SK-N-SH treated with all-trans-retinoic acid at 6 μM for 48 hours (cell line): ENCODE data around the gene UFL1.

Source experiments
- ATAC-seq: fragments of 200-7000 bp; cut with Tn5 transposase; 3 replicates; pipeline ENCODE4 v1.9.1; 2020; ENCODE audit warnings: mild to moderate bottlenecking, moderate library complexity
- CREB5 ChIP-seq: fragments of 250-450 bp; sonication (Bioruptor Pico); IDR thresholded peaks from 2 replicates; pipeline ENCODE4 v1.5.1; 2020; ENCODE audit warnings: low read depth, mild to moderate bottlenecking, moderate library complexity
- CSDC2 ChIP-seq: fragments of 250-450 bp; sonication (Bioruptor Pico); IDR thresholded peaks from 2 replicates; pipeline ENCODE4 v1.5.0; 2020; ENCODE audit warnings: mild to moderate bottlenecking, moderate library complexity
- CSRNP3 ChIP-seq: fragments of 250-450 bp; sonication (Bioruptor Pico); IDR thresholded peaks from 2 replicates; pipeline ENCODE4 v1.5.1; 2021; ENCODE audit warnings: mild to moderate bottlenecking, moderate library complexity
- ESRRG ChIP-seq: fragments of 250-450 bp; sonication (Bioruptor Pico); IDR thresholded peaks from 2 replicates; pipeline ENCODE4 v1.6.1; 2021; ENCODE audit warnings: mild to moderate bottlenecking
- ISL1 ChIP-seq: fragments of 250-450 bp; sonication (Bioruptor Pico); IDR thresholded peaks from 2 replicates; pipeline ENCODE4 v2.1.2; 2022; ENCODE audit warnings: mild to moderate bottlenecking, moderate library complexity
- OSR1 ChIP-seq: fragments of 250-450 bp; sonication (Bioruptor Pico); IDR thresholded peaks from 2 replicates; pipeline ENCODE4 v1.8.0; 2022; ENCODE audit warnings: moderate library complexity, mild to moderate bottlenecking, inconsistent platforms
- PATZ1 ChIP-seq: fragments of 250-450 bp; sonication (Bioruptor Pico); IDR thresholded peaks from 2 replicates; pipeline ENCODE4 v1.8.0; 2020; ENCODE audit warnings: mild to moderate bottlenecking, moderate library complexity, borderline replicate concordance
- PPARA ChIP-seq: fragments of 250-450 bp; sonication (Bioruptor Pico); IDR thresholded peaks from 2 replicates; pipeline ENCODE4 v1.5.0; 2020; ENCODE audit warnings: mild to moderate bottlenecking, borderline replicate concordance
- RARB ChIP-seq: fragments of 250-450 bp; sonication (Bioruptor Pico); IDR thresholded peaks from 2 replicates; pipeline ENCODE4 v1.8.0; 2021; ENCODE audit warnings: mild to moderate bottlenecking, moderate library complexity
- SNAI2 ChIP-seq: fragments of 250-450 bp; sonication (Bioruptor Pico); IDR thresholded peaks from 2 replicates; pipeline ENCODE4 v1.5.0; 2020; ENCODE audit warnings: mild to moderate bottlenecking, moderate library complexity
- TCF4 ChIP-seq: fragments of 250-450 bp; sonication (Bioruptor Pico); IDR thresholded peaks from 2 replicates; pipeline ENCODE4 v1.8.0; 2021; ENCODE audit warnings: mild to moderate bottlenecking, moderate library complexity, borderline replicate concordance
- TOX ChIP-seq: fragments of 250-450 bp; sonication (Bioruptor Pico); IDR thresholded peaks from 2 replicates; pipeline ENCODE4 v1.8.0; 2021; ENCODE audit warnings: mild to moderate bottlenecking, moderate library complexity, borderline replicate concordance
- TSHZ2 ChIP-seq: fragments of 250-450 bp; sonication (Bioruptor Pico); IDR thresholded peaks from 2 replicates; pipeline ENCODE4 v1.5.0; 2020; ENCODE audit warnings: mild to moderate bottlenecking, moderate library complexity
- ZC3H10 ChIP-seq: fragments of 250-450 bp; sonication (Bioruptor Pico); IDR thresholded peaks from 2 replicates; pipeline ENCODE4 v1.5.1; 2021; ENCODE audit warnings: mild to moderate bottlenecking, moderate library complexity
- ZFP3 ChIP-seq: fragments of 250-450 bp; sonication (Bioruptor Pico); IDR thresholded peaks from 2 replicates; pipeline ENCODE4 v1.5.0; 2020; ENCODE audit warnings: mild to moderate bottlenecking, moderate library complexity
- ZFP30 ChIP-seq: fragments of 450-650 bp; formaldehyde crosslinking; IDR thresholded peaks from 2 replicates; pipeline ENCODE4 v1.5.0; 2022; ENCODE audit warnings: mild to moderate bottlenecking, moderate library complexity
- ZNF565 ChIP-seq: fragments of 450-650 bp; formaldehyde crosslinking; conservative IDR thresholded peaks from 2 replicates; pipeline ENCODE4 v1.5.0; 2020; ENCODE audit warnings: low read depth, mild to moderate bottlenecking, moderate library complexity
- ZNF70 ChIP-seq: fragments of 450-650 bp; formaldehyde crosslinking; IDR thresholded peaks from 2 replicates; pipeline ENCODE4 v1.5.0; 2020; ENCODE audit warnings: mild to moderate bottlenecking, moderate library complexity
- ZNF8 ChIP-seq: fragments of 450-650 bp; formaldehyde crosslinking; IDR thresholded peaks from 2 replicates; pipeline ENCODE4 v1.5.0; 2020; ENCODE audit warnings: mild to moderate bottlenecking, moderate library complexity

UFL1 gene

GRCh38 chr6:96505363-96505762, 16.2 kb upstream of the UFL1 start:
- ATAC-seq = no peak
- no peak for TF ChIP-seq ZFP3 (CRISPR knock-in tag)
- no peak for TF ChIP-seq ZFP30
- TF ChIP-seq RARB (CRISPR knock-in tag) = no peak
- no peak for TF ChIP-seq TOX
- no peak for TF ChIP-seq OSR1 (CRISPR knock-in tag)
- TF ChIP-seq TCF4 (CRISPR knock-in tag) = no peak
- TF ChIP-seq TSHZ2 (CRISPR knock-in tag) = no peak
- TF ChIP-seq ZC3H10 (CRISPR knock-in tag) = no peak

- no peak for ATAC-seq
- TF ChIP-seq TSHZ2 (CRISPR knock-in tag) = no peak
- no peak for TF ChIP-seq PATZ1 (CRISPR knock-in tag)
- no peak for TF ChIP-seq RARB (CRISPR knock-in tag)
- TF ChIP-seq ZNF8 (CRISPR knock-in tag) = no peak
- TF ChIP-seq SNAI2 (CRISPR knock-in tag) = no peak
- no peak for TF ChIP-seq CSRNP3 (CRISPR knock-in tag)
- no peak for TF ChIP-seq ESRRG
- no peak for TF ChIP-seq ZFP3 (CRISPR knock-in tag)
- TF ChIP-seq ZNF565 (CRISPR knock-in tag) = no peak
- no peak for TF ChIP-seq CSDC2 (CRISPR knock-in tag)
- TF ChIP-seq ISL1 (CRISPR knock-in tag) = no peak
- TF ChIP-seq OSR1 (CRISPR knock-in tag) = no peak
- no peak for TF ChIP-seq TCF4 (CRISPR knock-in tag)
- no peak for TF ChIP-seq ZC3H10 (CRISPR knock-in tag)
- TF ChIP-seq ZNF70 (CRISPR knock-in tag) = no peak
Measured at GRCh38 chr6:96509281-96509680, 12.3 kb upstream of the UFL1 start.

- no peak for ATAC-seq
- peak; percentile 28; the same call in 1 of the 2 replicates for TF ChIP-seq ZFP3 (CRISPR knock-in tag)
- TF ChIP-seq OSR1 (CRISPR knock-in tag) = no peak
Measured at GRCh38 chr6:96520171-96521115, 1.2 kb upstream of the UFL1 start.

GRCh38 chr6:96521306-96521643, 331 bp upstream of the UFL1 start:
- peak; percentile 55 for ATAC-seq
- TF ChIP-seq RARB (CRISPR knock-in tag) (no peak), PPARA (no peak), ZC3H10 (CRISPR knock-in tag) (no peak), OSR1 (CRISPR knock-in tag) (no peak), TSHZ2 (CRISPR knock-in tag) (no peak), CSRNP3 (CRISPR knock-in tag) (no peak), TCF4 (CRISPR knock-in tag) (no peak), CREB5 (CRISPR knock-in tag) (no peak), ZNF70 (CRISPR knock-in tag) (no peak)
